Measurements from ENCODE around the gene ATCAY.

DNA sequence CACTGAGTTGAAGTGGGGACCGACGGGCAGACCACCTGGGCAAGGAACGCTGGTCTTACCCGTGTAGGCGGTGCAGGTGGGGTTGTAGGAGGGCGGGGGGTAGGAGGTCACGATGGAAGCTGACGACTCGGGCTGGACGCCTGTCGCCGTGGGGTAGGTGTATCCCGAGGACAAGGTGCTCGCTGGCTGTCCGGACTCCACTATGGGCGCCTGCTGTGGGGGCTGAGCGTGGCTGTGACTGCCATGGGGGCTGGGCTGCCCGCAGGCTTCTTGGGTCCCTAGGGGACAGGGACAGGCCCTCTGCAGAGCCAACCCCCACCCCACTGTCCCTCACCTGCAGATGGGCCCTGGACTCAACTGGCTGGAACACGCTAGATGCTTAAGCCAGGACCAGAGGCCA, 48.9 kb upstream of the ATCAY start:
- no peak for TF ChIP-seq EP300 (IDR thresholded peaks at IDR 0.05)
- TF ChIP-seq, protein P1, sequence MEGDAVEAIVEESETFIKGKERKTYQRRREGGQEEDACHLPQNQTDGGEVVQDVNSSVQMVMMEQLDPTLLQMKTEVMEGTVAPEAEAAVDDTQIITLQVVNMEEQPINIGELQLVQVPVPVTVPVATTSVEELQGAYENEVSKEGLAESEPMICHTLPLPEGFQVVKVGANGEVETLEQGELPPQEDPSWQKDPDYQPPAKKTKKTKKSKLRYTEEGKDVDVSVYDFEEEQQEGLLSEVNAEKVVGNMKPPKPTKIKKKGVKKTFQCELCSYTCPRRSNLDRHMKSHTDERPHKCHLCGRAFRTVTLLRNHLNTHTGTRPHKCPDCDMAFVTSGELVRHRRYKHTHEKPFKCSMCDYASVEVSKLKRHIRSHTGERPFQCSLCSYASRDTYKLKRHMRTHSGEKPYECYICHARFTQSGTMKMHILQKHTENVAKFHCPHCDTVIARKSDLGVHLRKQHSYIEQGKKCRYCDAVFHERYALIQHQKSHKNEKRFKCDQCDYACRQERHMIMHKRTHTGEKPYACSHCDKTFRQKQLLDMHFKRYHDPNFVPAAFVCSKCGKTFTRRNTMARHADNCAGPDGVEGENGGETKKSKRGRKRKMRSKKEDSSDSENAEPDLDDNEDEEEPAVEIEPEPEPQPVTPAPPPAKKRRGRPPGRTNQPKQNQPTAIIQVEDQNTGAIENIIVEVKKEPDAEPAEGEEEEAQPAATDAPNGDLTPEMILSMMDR (IDR thresholded peaks at IDR 0.05): no peak
